H1 (cell line): ENCODE results near the gene CUL9. TPM values are rescaled to one million over a fixed set of nuclear protein-coding genes. Genes with fewer than 3 reads are reported as not detected.
A peak's percentile ranks its signal among the peaks of the same experiment; 100 is the strongest.

Experiments used
- CTCF ChIA-PET: fragments of 300-600 bp; sonication (Branson Sonifier 250); formaldehyde crosslinking; loops from one replicate; lab custom pipeline; 2021; ENCODE audit not compliant: partially characterized antibody; lab: Charles Lee
- POLR2A ChIA-PET: fragments of 300-600 bp; sonication (Branson Sonifier 250); formaldehyde crosslinking; loops from one replicate; lab custom pipeline; 2021; ENCODE audit warnings: inconsistent platforms; ENCODE audit not compliant: partially characterized antibody; lab: Charles Lee
- DNase-seq, 2 experiments: peaks; one replicate each; pipeline versions ENCODE4 v3.0.0 to v3.0.0-alpha.2; 2010 to 2022; ENCODE audit warnings: low spot score in 2 of 2, low read depth in 1 of 2, mixed read lengths in 1 of 2
- FAIRE-seq: peaks from 2 replicates; lab custom pipeline; 2011; peaks lifted over from hg19 to GRCh38; lab: Jason Lieb, UNC
- H2AFZ ChIP-seq: 2 replicates; pipeline ENCODE4 v1.8.1; 2012; ENCODE audit warnings: low read length, inconsistent platforms
- H2AK5ac ChIP-seq: 2 replicates; pipeline ENCODE4 v1.6.1; 2013; ENCODE audit warnings: low read depth, low read length
- H2BK120ac ChIP-seq: replicated peaks from 2 replicates; pipeline ENCODE3; 2013; ENCODE audit warnings: low read depth, low read length, inconsistent platforms
- H2BK12ac ChIP-seq: 2 replicates; pipeline ENCODE4 v1.6.1; 2013; ENCODE audit warnings: low read depth, low read length
- H2BK15ac ChIP-seq: 2 replicates; pipeline ENCODE4 v1.6.1; 2013; ENCODE audit warnings: low read length
- H2BK20ac ChIP-seq: 2 replicates; pipeline ENCODE4 v1.6.1; 2013; ENCODE audit warnings: low read length
- H2BK5ac ChIP-seq: 2 replicates; pipeline ENCODE4 v1.6.1; 2013; ENCODE audit warnings: low read depth, low read length
- H3K14ac ChIP-seq: 2 replicates; pipeline ENCODE4 v1.6.1; 2013; ENCODE audit warnings: inconsistent platforms; ENCODE audit not compliant: insufficient read length
- H3K18ac ChIP-seq: 2 replicates; pipeline ENCODE4 v1.6.1; 2013; ENCODE audit warnings: low read length; ENCODE audit errors: extremely low read depth
- H3K23ac ChIP-seq: 2 replicates; pipeline ENCODE4 v1.6.1; 2013; ENCODE audit warnings: inconsistent platforms; ENCODE audit not compliant: insufficient read length
- H3K23me2 ChIP-seq: 2 replicates; pipeline ENCODE4 v1.6.1; 2013; ENCODE audit warnings: low read depth, low read length
- H3K27ac ChIP-seq: 2 replicates; pipeline ENCODE4 v1.6.1; 2011; ENCODE audit warnings: low read depth, low read length, inconsistent platforms
- H3K27me3 ChIP-seq, 4 experiments: replicated peaks in 1 of 4; 1 replicate in 1 of 4; 2 replicates in 3 of 4; pipeline versions ENCODE4 v1.6.1 to v1.8.1; 2011 to 2013; ENCODE audit warnings: low read length in 3 of 4, mild to moderate bottlenecking in 3 of 4, inconsistent platforms in 2 of 4, mixed read lengths in 2 of 4, moderate library complexity in 1 of 4; ENCODE audit not compliant: control insufficient read depth in 3 of 4, insufficient read depth in 3 of 4; ENCODE audit errors: extremely low read depth in 1 of 4
- H3K36me3 ChIP-seq, 4 experiments: 2 replicates each; pipeline versions ENCODE4 v1.6.1 to v1.8.1; 2011 to 2013; ENCODE audit warnings: mild to moderate bottlenecking in 4 of 4, low read length in 3 of 4, moderate library complexity in 2 of 4, control low read depth in 1 of 4, inconsistent platforms in 1 of 4; ENCODE audit not compliant: insufficient read depth in 4 of 4, control insufficient read depth in 2 of 4
- H3K4ac ChIP-seq: replicated peaks from 2 replicates; pipeline ENCODE3; 2013; ENCODE audit warnings: low read length, low read depth, mixed read lengths, inconsistent platforms; ENCODE audit not compliant: insufficient read length
- H3K4me1 ChIP-seq, 4 experiments: replicated peaks in 1 of 4; 1 replicate in 1 of 4; 2 replicates in 3 of 4; pipeline versions ENCODE4 v1.6.1 to v1.8.1; 2011 to 2013; ENCODE audit warnings: low read length in 3 of 4, inconsistent platforms in 2 of 4, mixed read lengths in 1 of 4; ENCODE audit not compliant: insufficient read depth in 4 of 4, control insufficient read depth in 3 of 4
- H3K4me2 ChIP-seq, 2 experiments: 2 replicates each; pipeline versions ENCODE4 v1.6.1 to v1.8.1; 2011 to 2013; ENCODE audit warnings: low read depth in 2 of 2, low read length in 2 of 2, control low read depth in 1 of 2, inconsistent platforms in 1 of 2, mild to moderate bottlenecking in 1 of 2; ENCODE audit not compliant: insufficient read depth in 1 of 2
- H3K4me3 ChIP-seq, 4 experiments: fragments of 200-600, 300-600 bp in 1 of 4; sonication (generic), shearing (Covaris generic), sonication (Bioruptor Twin) in 1 of 4; 2 replicates each; pipeline versions ENCODE4 v1.5.1 to v1.8.1; 2011 to 2016; ENCODE audit warnings: low read length in 4 of 4, low read depth in 3 of 4, control low read depth in 2 of 4, inconsistent platforms in 2 of 4, mild to moderate bottlenecking in 2 of 4, mixed read lengths in 1 of 4, moderate library complexity in 1 of 4; ENCODE audit not compliant: insufficient read depth in 2 of 4; ENCODE audit errors: extremely low read depth in 1 of 4
- H3K56ac ChIP-seq: replicated peaks from 2 replicates; pipeline ENCODE3; 2013; ENCODE audit warnings: low read depth, mild to moderate bottlenecking, mixed read lengths, low read length, inconsistent platforms; ENCODE audit not compliant: insufficient read length
- H3K79me1 ChIP-seq: 2 replicates; pipeline ENCODE4 v1.6.1; 2013; ENCODE audit warnings: low read depth, low read length, control low read depth
- H3K79me2 ChIP-seq, 2 experiments: 2 replicates each; pipeline versions ENCODE4 v1.6.1 to v1.8.1; 2012 to 2013; ENCODE audit warnings: low read length in 2 of 2, mild to moderate bottlenecking in 2 of 2, inconsistent platforms in 1 of 2; ENCODE audit not compliant: insufficient read depth in 2 of 2, control insufficient read depth in 1 of 2
- H3K9ac ChIP-seq, 4 experiments: replicated peaks in 1 of 4; 1 replicate in 1 of 4; 2 replicates in 3 of 4; pipeline versions ENCODE4 v1.6.1 to v1.8.1; 2011 to 2013; ENCODE audit warnings: low read depth in 3 of 4, low read length in 3 of 4, control low read depth in 2 of 4, mild to moderate bottlenecking in 2 of 4, moderate library complexity in 2 of 4, inconsistent platforms in 1 of 4; ENCODE audit errors: extremely low read depth in 1 of 4
- H3K9me3 ChIP-seq, 2 experiments: 2 replicates each; pipeline versions ENCODE4 v1.6.1 to v1.8.1; 2012 to 2013; ENCODE audit warnings: mild to moderate bottlenecking in 2 of 2, moderate library complexity in 2 of 2, control low read depth in 1 of 2, inconsistent platforms in 1 of 2, low read depth in 1 of 2, low read length in 1 of 2, mixed read lengths in 1 of 2; ENCODE audit not compliant: insufficient read depth in 2 of 2
- H4K20me1 ChIP-seq, 2 experiments: replicated peaks in 1 of 2; 2 replicates each; pipeline versions ENCODE3 to v1.8.1; 2011 to 2013; ENCODE audit warnings: inconsistent platforms in 2 of 2, low read length in 2 of 2, mild to moderate bottlenecking in 1 of 2; ENCODE audit not compliant: insufficient read depth in 2 of 2, control insufficient read depth in 1 of 2
- H4K5ac ChIP-seq: 2 replicates; pipeline ENCODE4 v1.6.1; 2013; ENCODE audit warnings: low read length, low read depth, mixed read lengths, inconsistent platforms; ENCODE audit not compliant: insufficient read length
- H4K8ac ChIP-seq: 2 replicates; pipeline ENCODE4 v1.8.0; 2013; ENCODE audit warnings: mild to moderate bottlenecking, moderate library complexity, low read length, inconsistent platforms; ENCODE audit not compliant: insufficient read depth; ENCODE audit errors: extremely low read depth
- H4K91ac ChIP-seq: replicated peaks from 2 replicates; pipeline ENCODE3; 2013; ENCODE audit warnings: low read length, mixed read lengths, inconsistent platforms; ENCODE audit not compliant: insufficient read length
- ASH2L ChIP-seq: fragments of 200-600, 300-600 bp; sonication (generic); IDR thresholded peaks from one replicate; pipeline ENCODE4 v1.7.1; 2017; ENCODE audit warnings: low read length
- EZH2 ChIP-seq: fragments of 200-600 bp; sonication (generic); IDR thresholded peaks from 2 replicates; pipeline ENCODE4 v1.7.1; 2012; ENCODE audit warnings: low read depth, mild to moderate bottlenecking, moderate library complexity, low read length, inconsistent platforms; ENCODE audit not compliant: severe bottlenecking
- MAX ChIP-seq: IDR thresholded peaks from 2 replicates; pipeline ENCODE4 v1.6.1; 2012; ENCODE audit warnings: inconsistent platforms
- SP2 ChIP-seq: IDR thresholded peaks from 2 replicates; pipeline ENCODE4 v1.6.1; 2012; ENCODE audit warnings: mild to moderate bottlenecking, low read length, inconsistent platforms
- TEAD4 ChIP-seq: IDR thresholded peaks from 2 replicates; pipeline ENCODE4 v1.6.1; 2012; ENCODE audit warnings: low read depth, low read length, inconsistent platforms, mixed read lengths
- WGBS, 2 experiments: shearing (Covaris generic) in 1 of 2; methylation state at CpG; one replicate each; pipeline versions ENCODE4 v1.1.6 to v1.1.7; 2013 to 2015; ENCODE audit warnings: low lambda C conversion rate in 2 of 2, mixed read lengths in 2 of 2, inconsistent platforms in 1 of 2, low coverage in 1 of 2, missing lambda C conversion rate in 1 of 2; ENCODE audit not compliant: insufficient replicate concordance in 2 of 2, insufficient coverage in 1 of 2, insufficient read length in 1 of 2; ENCODE audit errors: extremely low coverage in 1 of 2, missing lambda C conversion rate in 1 of 2; 5-methylcytosine and 5-hydroxymethylcytosine counted together
- polyA plus RNA-seq, 7 experiments: library from polyadenylated mRNA; depleted of rRNA in 3 of 7; stranded (reverse) in 5 of 7; unstranded in 2 of 7; fragments of >200 nt in 5 of 7; fragments of 200-250 nt in 2 of 7; gene quantifications; 1 replicate in 5 of 7; 2 replicates in 1 of 7; 4 replicates in 1 of 7; pipeline versions ENCODE4 v1.2.1 to v1.2.3, GENCODE V29; 2011 to 2013; ENCODE audit warnings: missing spikeins in 2 of 7, mixed read lengths in 2 of 7
- total RNA-seq: library from RNA; stranded (reverse); fragmentation: NEBNext Ultra II Directional; extraction: Animal tissue kit (Norgen Biotek cat#: 25700); gene quantifications from 2 replicates; pipeline ENCODE4 v1.2.1, GENCODE V29; 2021
- TF ChIP-seq, protein P1 (sequence below): IDR thresholded peaks from 2 replicates; pipeline ENCODE4 v1.6.1; 2011; ENCODE audit warnings: low read depth, mild to moderate bottlenecking, low read length; ENCODE audit not compliant: insufficient read depth

The CUL9 gene
- total and polyA plus RNA-seq, 2 of the 8 experiments (the other 6 are each of a cell fraction or from before 2014, with no cell fraction given): 7.7 to 9.8 TPM

DNA sequence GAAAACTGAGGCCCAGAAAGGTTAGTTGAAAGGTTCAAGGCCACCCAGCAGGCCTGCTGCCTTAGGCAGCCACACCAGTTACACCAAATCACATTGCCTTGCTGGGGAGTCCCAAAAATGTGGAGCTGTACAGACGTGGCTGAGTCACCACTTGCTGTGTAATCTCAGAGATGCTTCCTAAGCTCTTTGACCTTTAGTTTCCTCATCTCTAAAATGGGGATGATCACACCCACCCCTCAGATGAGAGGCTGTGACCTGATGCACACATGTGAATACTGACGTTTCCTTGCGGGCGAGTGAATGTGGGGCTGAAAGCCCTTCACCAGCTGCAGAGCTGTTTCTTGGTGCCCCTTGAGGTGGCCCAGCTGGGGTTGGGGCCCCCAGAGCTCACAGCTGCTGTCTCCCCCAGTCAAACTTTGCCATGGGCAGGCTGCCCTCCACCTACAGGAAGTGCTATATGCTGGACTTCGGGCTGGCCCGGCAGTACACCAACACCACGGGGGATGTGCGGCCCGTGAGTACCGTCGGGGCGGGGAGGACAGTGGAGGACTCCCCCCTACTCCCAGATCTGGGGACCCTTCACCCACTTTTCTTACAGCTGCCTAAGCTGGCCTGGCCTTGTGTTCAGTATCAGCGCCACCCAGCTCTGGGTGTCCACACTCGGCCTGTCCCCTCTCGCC, 72.3 kb downstream of the CUL9 start:
- H2BK5ac ChIP-seq: no peak overlapping the region
- H2BK20ac ChIP-seq: no peak overlapping the region
- H3K4me2 ChIP-seq: no peak overlapping the region
- no peak overlapping the region for H4K8ac ChIP-seq
- H3K4me1 ChIP-seq: peaks cover 0 to 4% (median 0%) of the 10 kb centered on the region in 4 experiments; a peak in 2 of 7 replicates
- no peak overlapping the region for H2AK5ac ChIP-seq
- H3K4ac ChIP-seq: no peak overlapping the region
- H3K56ac ChIP-seq: no peak overlapping the region
- 94% methylated on average over 15 of the region's 15 CpGs; no CpG with 5 or more reads in 1 of the 2 experiments for WGBS, 2 experiments
- no peak overlapping the region for H2BK120ac ChIP-seq
- peak in 1 of 2 experiments; percentile 43 for DNase-seq
- no peak overlapping the region for H3K23ac ChIP-seq
- FAIRE-seq: no peak
- no peak overlapping the region for H4K5ac ChIP-seq
- H2AFZ ChIP-seq: no peak overlapping the region
- H2BK15ac ChIP-seq: no peak overlapping the region
- no peak overlapping the region for H2BK12ac ChIP-seq
- H3K18ac ChIP-seq: no peak overlapping the region
- CTCF ChIA-PET: interaction anchor here (1.0 to 3.1 kb wide), 9 partner anchors 9 to 254 kb away, joined by 3 to 17 read pairs (median 4); partner anchors contain the start of gene CRIP3
- H3K23me2 ChIP-seq: no peaks in the 10 kb centered on the region
- H3K27me3 ChIP-seq: no peaks in the 10 kb centered on the region; a peak in 1 of 7 replicates
- no peak overlapping the region for H4K91ac ChIP-seq
- no peaks in the 10 kb centered on the region for H3K36me3 ChIP-seq
- no peak overlapping the region for H3K14ac ChIP-seq
- H3K4me3 ChIP-seq: no peak overlapping the region
- H3K27ac ChIP-seq: no peak overlapping the region
- H3K79me2 ChIP-seq: no peaks in the 10 kb centered on the region
- POLR2A ChIA-PET: interaction anchor here (1.2 to 1.4 kb wide), 2 partner anchors 28 to 30 kb away, joined by 3 to 4 read pairs; no protein-coding TSS in a partner anchor
- no peaks in the 10 kb centered on the region for H3K9me3 ChIP-seq
- no peaks in the 10 kb centered on the region for H3K79me1 ChIP-seq
- no peaks in the 10 kb centered on the region for H4K20me1 ChIP-seq
- no peak overlapping the region for H3K9ac ChIP-seq
- no peak for TF ChIP-seq MAX
- TF ChIP-seq ASH2L: no peak
- TF ChIP-seq SP2: no peak
- TF ChIP-seq TEAD4: no peak
- TF ChIP-seq, protein P1, sequence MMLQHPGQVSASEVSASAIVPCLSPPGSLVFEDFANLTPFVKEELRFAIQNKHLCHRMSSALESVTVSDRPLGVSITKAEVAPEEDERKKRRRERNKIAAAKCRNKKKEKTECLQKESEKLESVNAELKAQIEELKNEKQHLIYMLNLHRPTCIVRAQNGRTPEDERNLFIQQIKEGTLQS: no peak
- TF ChIP-seq EZH2: no peak
